HL-60 (cell line): ENCODE data around the gene CNTNAP2.

ENCODE experiments used
- DNase-seq, 2 experiments: peaks; one replicate each; pipeline ENCODE4 v3.0.0-alpha.2; 2010 to 2020; ENCODE audit warnings: low read depth in 1 of 2, low spot score in 1 of 2
- H3K27ac ChIP-seq: fragments of 250-450 bp; sonication (Bioruptor Pico); replicated peaks from 2 replicates; pipeline ENCODE4 v1.5.1; 2020; ENCODE audit warnings: mild to moderate bottlenecking, moderate library complexity
- H3K27me3 ChIP-seq: fragments of 250-450 bp; sonication (Bioruptor Pico); 2 replicates; pipeline ENCODE4 v1.5.1; 2021; ENCODE audit warnings: mild to moderate bottlenecking, moderate library complexity; ENCODE audit not compliant: insufficient read depth, poor library complexity, severe bottlenecking
- H3K4me3 ChIP-seq: replicated peaks from 2 replicates; pipeline ENCODE4 v1.5.1; 2011; ENCODE audit warnings: mild to moderate bottlenecking, control low read depth, low read length; ENCODE audit not compliant: insufficient read depth
- GABPA ChIP-seq: IDR thresholded peaks from 2 replicates; pipeline ENCODE4 v1.6.1; 2012; ENCODE audit warnings: low read depth
- POLR2AphosphoS5 ChIP-seq: IDR thresholded peaks from 2 replicates; pipeline ENCODE4 v1.6.1; 2012; ENCODE audit warnings: low read depth
- SPI1 ChIP-seq: IDR thresholded peaks from 2 replicates; pipeline ENCODE4 v1.6.1; 2012; ENCODE audit warnings: low read depth, mild to moderate bottlenecking, borderline replicate concordance
- TF ChIP-seq, protein P1 (sequence below): IDR thresholded peaks from one replicate; pipeline ENCODE4 v1.5.1; 2011; ENCODE audit warnings: low read length, control low read depth, inconsistent platforms; ENCODE audit not compliant: insufficient read depth
- TF ChIP-seq, protein P2 (sequence below): IDR thresholded peaks from 2 replicates; pipeline ENCODE4 v1.6.1; 2012; ENCODE audit warnings: low read depth; ENCODE audit not compliant: insufficient replicate concordance

CNTNAP2 gene

DNA sequence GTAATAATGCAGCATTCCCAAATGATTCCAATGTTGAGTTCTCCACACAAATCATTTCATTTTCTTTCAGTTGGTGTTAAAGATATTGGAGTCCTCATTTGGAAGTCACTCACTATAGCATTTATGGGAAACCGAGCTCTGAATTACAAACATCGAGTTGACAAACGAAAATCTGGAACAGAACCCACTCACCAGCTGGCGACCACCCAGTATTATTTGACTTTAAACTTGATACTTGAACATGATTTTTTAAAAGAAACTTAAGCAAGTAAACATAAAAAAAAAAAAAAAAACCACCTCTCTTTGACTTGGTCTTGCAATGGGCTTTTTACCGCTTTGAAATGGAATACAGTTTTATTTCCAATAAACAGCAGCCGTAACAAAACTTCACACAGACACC lies 1897.4 kb downstream of the CNTNAP2 start:
- no peak overlapping the region for H3K27ac ChIP-seq
- TF ChIP-seq SPI1, result no peak
- no peak for TF ChIP-seq GABPA
- TF ChIP-seq, protein P1, sequence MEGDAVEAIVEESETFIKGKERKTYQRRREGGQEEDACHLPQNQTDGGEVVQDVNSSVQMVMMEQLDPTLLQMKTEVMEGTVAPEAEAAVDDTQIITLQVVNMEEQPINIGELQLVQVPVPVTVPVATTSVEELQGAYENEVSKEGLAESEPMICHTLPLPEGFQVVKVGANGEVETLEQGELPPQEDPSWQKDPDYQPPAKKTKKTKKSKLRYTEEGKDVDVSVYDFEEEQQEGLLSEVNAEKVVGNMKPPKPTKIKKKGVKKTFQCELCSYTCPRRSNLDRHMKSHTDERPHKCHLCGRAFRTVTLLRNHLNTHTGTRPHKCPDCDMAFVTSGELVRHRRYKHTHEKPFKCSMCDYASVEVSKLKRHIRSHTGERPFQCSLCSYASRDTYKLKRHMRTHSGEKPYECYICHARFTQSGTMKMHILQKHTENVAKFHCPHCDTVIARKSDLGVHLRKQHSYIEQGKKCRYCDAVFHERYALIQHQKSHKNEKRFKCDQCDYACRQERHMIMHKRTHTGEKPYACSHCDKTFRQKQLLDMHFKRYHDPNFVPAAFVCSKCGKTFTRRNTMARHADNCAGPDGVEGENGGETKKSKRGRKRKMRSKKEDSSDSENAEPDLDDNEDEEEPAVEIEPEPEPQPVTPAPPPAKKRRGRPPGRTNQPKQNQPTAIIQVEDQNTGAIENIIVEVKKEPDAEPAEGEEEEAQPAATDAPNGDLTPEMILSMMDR, result no peak
- no peak for TF ChIP-seq POLR2AphosphoS5
- TF ChIP-seq, protein P2, sequence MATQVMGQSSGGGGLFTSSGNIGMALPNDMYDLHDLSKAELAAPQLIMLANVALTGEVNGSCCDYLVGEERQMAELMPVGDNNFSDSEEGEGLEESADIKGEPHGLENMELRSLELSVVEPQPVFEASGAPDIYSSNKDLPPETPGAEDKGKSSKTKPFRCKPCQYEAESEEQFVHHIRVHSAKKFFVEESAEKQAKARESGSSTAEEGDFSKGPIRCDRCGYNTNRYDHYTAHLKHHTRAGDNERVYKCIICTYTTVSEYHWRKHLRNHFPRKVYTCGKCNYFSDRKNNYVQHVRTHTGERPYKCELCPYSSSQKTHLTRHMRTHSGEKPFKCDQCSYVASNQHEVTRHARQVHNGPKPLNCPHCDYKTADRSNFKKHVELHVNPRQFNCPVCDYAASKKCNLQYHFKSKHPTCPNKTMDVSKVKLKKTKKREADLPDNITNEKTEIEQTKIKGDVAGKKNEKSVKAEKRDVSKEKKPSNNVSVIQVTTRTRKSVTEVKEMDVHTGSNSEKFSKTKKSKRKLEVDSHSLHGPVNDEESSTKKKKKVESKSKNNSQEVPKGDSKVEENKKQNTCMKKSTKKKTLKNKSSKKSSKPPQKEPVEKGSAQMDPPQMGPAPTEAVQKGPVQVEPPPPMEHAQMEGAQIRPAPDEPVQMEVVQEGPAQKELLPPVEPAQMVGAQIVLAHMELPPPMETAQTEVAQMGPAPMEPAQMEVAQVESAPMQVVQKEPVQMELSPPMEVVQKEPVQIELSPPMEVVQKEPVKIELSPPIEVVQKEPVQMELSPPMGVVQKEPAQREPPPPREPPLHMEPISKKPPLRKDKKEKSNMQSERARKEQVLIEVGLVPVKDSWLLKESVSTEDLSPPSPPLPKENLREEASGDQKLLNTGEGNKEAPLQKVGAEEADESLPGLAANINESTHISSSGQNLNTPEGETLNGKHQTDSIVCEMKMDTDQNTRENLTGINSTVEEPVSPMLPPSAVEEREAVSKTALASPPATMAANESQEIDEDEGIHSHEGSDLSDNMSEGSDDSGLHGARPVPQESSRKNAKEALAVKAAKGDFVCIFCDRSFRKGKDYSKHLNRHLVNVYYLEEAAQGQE, result no peak

DNA sequence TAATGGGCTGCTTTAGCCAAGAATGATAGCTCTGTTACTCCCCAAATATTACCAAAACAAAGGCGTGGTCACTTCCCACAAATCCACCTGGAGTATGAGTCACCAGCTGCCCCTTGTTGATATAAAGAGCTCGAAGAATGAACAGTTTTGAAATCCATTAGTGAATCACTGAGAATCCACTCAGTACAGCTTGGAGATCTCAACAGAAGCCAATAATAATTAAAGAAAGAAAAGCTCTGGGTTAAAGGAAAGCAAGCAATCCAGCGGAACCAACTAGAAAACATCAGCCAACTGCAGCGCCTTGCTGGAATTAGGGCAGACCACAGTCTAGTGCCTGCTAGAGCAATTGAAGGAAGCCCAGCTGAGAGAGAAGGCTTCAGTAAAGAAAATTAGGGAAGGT lies 1897.9 kb downstream of the CNTNAP2 start:
- H3K27ac ChIP-seq, result no peak overlapping the region
- TF ChIP-seq GABPA, result no peak
- TF ChIP-seq, protein P2, result no peak
- no peak for TF ChIP-seq SPI1
- no peak for TF ChIP-seq POLR2AphosphoS5
- TF ChIP-seq, protein P1, result no peak
- DNase-seq, result no peak
- no peaks in the 10 kb centered on the region for H3K27me3 ChIP-seq
- H3K4me3 ChIP-seq, result no peak overlapping the region

More for the DNA sequence above, 1897.4 kb downstream of the CNTNAP2 start:
- Histone ChIP-seq H3K27me3 (no peaks in the 10 kb centered on the region), H3K4me3 (no peak overlapping the region)
- no peak for DNase-seq

DNA sequence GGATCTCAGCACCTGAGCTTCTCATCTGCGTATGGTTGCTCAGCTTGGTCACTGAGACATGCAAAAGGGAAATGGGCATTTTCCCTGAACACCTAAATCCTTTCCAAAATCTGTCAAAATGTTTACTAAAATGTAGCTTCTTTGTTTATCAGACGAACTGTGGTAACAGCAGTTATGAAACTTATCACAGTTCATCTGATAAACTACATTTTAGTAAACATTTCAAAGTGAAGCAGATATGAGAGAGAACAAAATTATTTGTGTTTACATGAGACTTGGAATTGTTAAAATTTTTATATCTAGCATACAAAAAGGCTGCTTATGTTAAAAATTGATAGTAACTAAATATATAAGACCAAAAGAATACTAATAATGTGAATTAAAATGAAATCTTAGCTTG lies 1900.5 kb downstream of the CNTNAP2 start:
- Histone ChIP-seq H3K27me3 (no peaks in the 10 kb centered on the region), H3K27ac (no peak overlapping the region), H3K4me3 (no peak overlapping the region)
- no peak for DNase-seq
- TF ChIP-seq POLR2AphosphoS5 (no peak), GABPA (no peak), SPI1 (no peak)
- TF ChIP-seq, protein P2, result no peak
- TF ChIP-seq, protein P1, result no peak
